ENCODE measurements around the gene FOCAD.

- TF ChIP-seq CTCF (conservative IDR thresholded peaks at IDR 0.05) (no peak), EZH2 (IDR thresholded peaks at IDR 0.05; ENCODE audit: low read depth) (no peak)
These were observed 359.8 kb downstream of the FOCAD start for GRCh38 chr9:21043841-21044240.
